NCI-H345 treated with DMSO at 0.1 percent for 48 hours (cell line): Measurements from ENCODE around the gene KCTD1.
"Not testable (repeated sequence)": the region's sequence is repeated elsewhere in the genome, so short reads cannot be mapped to it uniquely, and the experiment has no call there.

Experiments
- DNase-seq: peaks from one replicate; lab custom pipeline; 2025; ENCODE audit not compliant: unreplicated experiment; lab: John Stamatoyannopoulos, UW

The KCTD1 gene

DNA sequence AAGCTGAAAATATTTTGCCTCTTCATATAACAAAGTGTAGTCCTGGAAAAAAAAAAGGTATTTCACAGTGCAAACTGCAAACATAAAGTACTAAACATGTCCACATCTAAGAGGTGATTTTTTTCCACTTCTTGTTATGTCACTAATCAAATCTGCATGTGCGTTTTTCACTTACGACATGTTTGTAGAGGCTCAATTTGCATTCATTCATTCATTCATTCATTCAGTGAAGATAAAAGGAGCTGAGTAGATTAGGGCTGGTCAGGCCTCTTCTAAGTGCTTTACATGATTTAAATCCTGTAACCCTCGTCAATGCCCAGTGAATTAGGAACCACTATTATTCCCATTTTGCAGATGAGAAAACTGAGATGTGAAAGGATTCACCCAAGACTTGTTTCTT lies 88.5 kb downstream of the KCTD1 start:
- DNase-seq = no peak

DNA sequence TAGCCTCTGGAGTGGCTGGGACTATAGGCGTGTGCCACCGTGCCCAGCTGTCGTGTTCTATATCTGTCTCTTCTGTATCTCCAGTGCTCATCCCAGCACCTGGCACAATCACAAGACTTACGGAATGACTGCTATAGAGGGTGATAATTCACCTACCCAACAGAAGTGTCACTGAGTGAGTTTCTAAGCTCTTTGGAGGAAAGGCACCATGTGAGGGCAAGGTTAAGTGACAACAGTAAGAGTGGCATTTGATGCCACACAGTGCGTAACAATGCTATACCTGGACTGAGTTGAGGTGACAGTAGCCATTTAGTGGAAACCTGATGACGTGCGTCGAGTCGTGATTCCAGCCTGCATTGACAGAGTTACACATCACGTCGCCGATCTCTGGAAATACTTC lies 89.0 kb downstream of the KCTD1 start:
- DNase-seq = no peak

DNA sequence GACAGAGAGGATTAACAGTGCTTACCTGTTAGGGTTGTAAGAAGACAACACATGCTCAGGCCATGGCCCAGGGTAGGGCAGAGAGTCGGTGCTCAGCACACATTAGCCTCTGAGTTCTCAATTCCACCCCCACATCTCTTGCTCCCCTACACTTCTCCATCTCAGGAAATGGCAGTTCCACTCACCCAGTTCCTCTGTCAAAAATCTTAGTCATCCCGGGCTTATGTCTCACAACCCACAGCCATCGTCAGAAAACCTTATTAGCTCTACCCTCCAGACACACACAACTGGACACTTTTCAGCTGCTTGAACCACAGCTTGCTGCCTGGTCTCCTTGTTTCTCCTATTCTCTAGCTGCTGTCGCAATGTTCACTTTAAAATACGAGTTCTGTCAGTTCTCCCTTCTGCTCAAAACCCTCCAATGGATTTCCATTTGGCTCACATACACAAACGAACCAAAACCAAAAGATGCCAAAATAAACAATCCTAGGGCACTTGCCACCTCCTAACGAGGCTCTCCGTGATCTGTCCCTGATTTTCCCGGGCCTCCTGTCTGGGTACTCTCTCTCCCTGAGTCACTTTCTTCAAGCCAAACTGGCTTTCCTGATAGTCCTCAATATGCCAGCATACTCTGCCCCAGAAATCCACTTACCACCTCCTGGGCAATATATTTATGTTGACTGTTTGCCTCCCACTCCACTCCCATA lies 89.7 kb downstream of the KCTD1 start:
- DNase-seq = no peak

DNA sequence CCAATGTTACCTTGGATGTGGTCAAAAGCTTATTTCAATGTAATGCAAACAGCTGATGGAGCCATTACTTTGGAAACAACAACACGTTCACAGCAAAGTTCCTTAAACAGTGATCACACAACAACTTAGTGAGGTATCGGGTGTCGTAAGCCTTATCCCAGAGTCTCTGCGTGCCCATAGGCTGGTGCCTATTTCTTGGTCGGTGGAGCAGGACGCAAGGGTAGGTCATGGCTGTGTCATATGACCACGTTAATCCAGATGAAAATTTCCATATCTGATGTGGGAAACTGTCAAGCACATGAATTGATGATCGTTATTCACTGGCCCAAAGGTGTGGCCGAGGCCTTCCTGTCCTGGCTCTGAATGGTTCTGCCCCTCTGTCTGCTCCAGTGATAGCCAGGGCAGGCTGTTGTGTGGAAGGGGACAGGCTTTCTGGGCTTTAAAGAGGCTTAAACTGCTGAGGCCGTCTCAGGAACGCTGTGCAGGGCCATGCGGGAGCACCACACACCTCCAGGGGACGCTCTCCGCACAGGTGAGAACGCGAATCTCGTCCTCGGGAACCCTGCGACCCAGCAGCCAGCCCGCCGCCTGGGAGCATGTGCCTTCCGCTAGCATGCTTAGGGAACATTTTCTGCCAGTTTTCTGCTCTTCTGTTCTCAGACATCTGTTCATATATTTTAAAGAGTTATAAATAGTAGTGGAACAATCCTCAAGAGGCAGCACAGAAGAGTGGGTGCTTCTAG lies 90.6 kb downstream of the KCTD1 start:
- no peak for DNase-seq

DNA sequence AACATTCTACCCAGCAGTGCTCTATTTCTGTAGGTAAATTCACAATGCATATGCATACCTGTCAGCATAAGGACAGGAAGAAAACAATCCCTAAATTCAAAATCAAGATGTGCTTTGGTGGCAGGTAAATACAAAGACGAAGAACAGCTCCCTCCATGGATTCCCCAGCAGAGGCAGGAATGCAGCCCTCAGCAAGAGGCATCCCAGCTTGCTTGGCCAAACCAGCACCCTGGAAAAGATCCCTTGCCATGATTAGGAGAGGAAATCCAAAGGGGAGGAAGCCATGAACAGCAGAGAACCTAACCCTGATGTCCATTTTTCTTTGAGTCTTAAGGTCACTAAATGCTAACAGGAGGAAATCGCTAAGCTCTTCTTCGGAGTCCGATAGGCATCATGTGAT lies 91.2 kb downstream of the KCTD1 start:
- DNase-seq = no peak

DNA sequence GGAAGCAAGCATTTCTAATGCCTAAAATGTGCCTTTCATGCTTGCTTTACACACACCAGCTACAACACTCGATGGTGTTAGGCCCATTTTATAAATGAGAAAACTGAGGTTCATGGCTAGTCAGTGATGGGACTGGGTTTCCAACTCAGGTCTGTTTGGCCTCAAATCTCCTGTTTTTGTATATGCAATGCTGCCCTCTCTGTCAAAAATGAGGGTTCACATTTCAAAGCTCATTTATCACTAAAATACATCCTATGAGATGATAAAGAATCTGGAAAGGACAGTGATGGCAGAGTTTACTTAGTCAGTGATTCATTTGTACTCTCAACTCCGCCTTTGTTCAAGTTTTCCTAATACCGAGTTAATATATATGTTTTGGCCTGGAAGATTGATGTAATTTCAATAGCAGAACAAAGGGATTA lies 92.3 kb downstream of the KCTD1 start:
- no peak for DNase-seq

DNA sequence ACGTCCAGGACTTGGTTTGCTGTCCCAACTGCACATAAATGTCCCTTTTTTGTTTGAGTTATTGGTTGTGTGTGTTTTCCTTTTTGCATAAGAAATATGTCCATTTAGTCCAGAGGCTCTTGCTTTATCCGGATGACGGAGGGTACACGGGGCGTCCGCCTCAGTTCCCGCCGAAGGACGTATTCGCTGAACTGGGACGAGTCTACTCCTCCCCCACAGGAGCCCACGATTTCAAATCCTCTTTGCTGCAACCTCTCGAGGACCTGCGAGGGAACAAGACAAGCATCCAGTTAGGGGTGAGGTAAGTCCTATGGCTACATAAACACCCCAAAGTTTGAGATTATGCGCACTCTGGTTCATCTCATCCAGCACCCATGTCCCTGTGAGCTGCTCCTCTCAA lies 92.7 kb downstream of the KCTD1 start:
- no peak for DNase-seq

DNA sequence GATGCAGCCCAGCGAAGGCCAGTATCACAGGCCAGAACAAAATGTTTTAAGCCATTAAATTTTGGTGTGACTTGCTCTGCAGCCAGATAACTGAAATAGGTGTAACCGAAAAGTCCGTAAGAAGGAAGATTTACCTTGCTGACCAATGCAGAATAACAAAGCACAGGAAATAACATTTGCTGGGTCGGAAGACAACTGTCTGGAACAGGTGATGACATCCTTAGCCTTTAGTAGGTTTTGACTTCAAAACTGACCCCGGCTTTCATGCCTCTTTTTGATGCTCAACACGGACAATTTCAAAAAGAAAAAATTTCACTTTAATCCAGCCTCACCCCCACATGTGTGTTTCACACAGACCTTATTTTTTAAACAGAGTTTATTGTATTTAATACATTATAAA lies 93.7 kb downstream of the KCTD1 start:
- no peak for DNase-seq

DNA sequence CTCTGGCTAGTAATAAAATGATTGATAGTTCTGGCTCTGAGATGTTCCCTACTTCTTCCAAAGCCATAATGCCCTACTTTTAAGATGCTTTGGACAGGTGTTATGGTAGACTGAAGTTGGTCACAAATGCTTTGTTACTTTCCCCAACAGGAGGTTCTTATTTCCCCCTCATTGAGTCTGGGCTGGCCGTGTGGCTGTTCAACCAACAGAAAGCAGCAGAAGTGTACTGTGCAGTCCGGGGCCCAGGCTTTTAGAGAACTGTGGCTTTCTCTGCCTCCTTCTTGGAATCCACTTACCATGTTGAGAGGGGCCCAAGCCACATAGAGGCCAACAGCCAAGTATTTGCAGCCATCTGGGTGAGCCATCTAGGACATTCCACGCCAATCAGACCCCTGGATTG lies 94.2 kb downstream of the KCTD1 start:
- no peak for DNase-seq

DNA sequence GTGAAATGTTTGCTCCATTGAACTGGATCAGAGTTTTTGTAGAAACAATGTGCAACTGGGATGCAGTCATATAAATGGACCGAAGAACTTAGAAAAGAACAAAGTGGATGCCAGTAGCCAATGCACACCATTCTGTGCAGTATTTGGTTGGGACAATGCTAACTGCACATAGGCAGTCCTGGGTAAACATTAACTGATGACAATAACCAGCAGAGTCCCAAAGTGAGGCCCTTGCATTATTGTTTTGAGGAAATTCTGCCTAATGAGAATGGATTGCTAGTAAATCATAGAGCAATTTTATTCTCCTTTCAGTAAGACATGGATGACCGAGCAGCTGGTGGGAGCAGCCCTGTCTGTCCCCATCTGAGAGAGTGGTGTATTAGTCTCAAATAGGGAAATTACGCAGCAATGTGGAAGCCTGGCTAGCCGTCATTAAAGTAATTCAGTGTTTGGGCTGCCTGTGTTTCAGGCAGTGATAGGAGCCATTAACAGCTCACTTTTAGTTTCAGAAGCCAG lies 94.9 kb downstream of the KCTD1 start:
- no peak for DNase-seq

DNA sequence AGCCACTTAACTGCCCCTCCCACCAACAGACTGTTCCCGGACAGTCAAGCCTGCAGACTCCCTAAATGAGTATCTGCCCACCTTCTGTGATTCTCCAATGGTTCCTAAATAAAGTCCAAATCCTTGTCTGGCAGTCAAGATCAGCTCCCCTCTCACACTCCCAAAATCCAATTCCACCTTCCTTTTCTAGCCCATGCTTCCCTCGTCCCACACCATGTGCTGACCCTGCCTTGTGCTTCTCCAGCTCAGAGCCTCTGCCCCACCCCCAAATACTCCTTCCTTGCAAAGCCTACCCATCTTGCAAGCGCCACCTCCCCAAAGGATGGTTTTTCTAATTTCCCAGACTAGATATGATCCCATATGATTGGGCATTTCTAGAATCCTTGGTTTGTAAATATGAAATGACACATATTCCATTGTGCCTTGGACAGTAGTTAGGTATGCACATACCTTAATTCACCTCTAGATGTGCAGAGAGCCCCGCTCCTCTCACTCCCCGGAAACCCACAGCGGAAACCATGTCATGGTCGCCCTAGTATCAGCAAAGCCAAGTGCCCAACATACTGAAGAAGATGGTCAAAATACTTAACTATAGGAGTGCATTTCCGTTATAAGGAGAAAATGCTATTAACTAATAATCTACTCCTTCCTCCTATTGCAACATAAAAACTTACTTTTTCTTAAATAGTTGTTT lies 97.2 kb downstream of the KCTD1 start:
- DNase-seq = no peak

DNA sequence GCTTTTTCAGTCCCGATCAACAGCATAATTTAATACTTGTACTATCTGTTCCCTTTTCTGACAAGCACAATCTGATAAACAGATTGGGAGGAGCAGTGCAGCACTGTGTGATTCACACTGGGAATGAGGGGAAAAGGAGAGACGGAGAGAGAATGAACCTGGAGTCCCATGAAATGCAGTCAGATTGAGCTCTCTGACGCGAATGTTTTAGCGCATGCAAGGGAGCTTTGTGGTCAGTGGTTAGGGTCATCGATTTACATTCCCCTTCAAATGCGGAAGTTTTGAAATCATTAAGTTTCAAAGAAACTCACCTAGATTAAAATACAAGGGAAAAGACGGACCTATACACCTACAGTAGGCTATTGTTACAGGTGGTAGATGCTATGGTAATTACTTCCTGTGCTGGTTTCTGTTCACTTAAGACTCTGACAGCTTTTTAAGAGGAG lies 99.6 kb downstream of the KCTD1 start:
- DNase-seq = no peak

DNA sequence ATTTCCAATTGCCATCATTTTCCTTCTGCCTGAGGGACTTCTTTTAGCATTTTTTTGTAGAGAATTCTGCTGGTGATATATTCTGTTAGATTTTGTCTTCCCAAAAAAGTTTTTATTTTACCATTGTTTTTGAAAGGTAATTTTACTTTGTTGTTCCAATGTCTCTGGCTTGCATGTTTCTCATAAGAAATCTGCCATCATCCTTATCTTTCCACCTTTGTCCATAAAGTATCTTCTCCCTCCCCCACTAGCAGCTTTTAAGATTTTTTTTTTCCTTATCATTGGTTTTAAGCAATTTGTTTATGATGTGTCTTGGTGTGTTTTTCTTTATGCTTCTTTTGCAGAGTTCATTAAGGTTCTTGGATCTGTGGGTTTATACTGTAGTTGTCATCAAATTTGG lies 104.5 kb downstream of the KCTD1 start:
- no peak for DNase-seq

DNA sequence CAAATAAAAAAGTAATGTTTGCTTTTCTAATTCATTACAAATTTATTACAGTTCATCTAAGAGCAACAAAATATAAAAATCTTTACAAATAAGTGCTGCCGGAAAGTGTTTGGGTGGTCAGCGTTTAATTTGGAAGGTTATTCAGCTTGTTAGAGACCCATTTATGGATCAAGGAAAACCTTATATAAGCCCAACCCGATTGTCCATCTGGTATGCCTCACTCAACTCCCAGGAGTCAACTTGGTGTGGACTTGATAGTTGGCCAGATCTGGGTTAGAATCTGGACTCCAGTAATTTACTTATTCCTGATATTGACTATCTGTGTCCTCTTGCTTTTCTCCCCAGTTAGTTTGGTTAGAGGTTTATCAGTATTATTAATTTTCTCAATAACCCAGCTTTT lies 106.2 kb downstream of the KCTD1 start:
- DNase-seq = no peak

DNA sequence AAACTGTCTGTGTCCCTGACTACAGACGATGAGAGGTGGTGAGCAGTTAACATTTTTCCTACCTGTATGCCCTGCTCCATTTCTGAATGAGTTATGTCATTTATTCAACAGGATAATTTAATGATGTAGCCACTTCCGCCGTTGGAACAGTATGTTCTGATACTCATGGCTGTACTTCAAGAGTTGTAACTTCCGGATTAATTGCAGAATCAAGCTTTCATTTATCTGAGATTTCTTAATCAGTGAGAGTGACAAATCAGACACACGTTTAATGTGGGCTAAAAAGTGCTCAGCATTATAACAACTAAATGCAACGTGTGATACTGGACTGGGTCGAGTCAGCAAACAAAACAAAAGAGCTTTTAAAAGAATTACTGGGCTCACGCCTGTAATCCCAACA lies 107.7 kb downstream of the KCTD1 start:
- DNase-seq = no peak

DNA sequence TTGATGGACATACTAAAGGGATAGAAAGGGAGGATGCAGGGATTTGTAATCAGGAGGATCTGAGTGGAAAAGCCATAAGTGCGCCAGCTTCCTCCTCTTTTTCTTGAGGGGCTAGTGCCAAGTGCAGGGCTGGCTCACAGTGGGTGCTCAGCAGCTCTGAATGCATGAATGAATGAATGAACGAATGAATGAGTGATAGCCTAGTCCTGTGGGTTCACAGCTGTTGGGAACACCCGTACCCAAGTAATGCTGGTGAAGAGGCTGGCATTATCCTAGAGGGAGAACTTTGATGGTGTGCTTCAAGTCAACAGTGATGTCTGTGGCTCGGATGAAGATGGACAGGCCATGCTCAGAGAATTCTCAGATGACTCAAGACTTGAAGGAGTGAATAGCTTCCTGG lies 108.8 kb downstream of the KCTD1 start:
- DNase-seq = no peak

DNA sequence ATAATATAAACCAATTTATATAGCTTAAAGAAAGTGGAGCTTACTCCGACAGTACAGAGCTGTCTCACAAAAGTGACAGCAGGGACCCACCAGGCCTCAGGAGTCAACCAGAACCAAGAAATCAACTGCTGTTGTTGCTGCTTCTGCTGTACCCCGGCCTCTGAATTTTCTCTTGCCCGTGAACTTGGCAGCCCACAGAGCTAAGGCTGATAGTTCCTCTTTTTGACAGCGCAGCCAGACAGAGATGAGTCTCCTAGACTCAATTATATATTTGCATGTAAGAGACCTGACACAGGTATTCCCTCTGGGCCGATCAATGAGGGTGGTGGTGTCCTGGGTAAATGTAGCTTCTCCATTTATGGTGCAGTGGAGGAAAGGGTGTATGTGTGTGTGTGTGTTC lies 109.4 kb downstream of the KCTD1 start:
- DNase-seq = no peak

DNA sequence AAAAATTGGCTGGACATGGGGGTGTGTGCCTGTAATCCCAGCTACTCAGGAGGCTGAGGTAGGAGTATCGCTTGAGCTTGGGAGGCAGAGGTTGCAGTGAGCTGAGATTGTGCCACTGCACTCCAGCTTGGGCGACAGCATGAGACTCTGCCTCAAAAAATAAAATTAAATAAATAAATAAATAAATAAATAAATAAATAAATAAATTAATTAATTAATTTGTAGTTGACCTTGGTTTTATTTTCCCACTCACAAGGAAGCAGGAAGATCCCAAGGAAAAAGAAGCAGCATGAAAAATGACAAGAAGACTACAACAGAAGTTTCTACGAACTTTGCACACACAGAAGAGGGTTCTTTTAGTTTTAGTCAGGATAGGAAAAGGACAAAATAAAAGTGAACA lies 110.7 kb downstream of the KCTD1 start:
- not testable (repeated sequence) for DNase-seq

DNA sequence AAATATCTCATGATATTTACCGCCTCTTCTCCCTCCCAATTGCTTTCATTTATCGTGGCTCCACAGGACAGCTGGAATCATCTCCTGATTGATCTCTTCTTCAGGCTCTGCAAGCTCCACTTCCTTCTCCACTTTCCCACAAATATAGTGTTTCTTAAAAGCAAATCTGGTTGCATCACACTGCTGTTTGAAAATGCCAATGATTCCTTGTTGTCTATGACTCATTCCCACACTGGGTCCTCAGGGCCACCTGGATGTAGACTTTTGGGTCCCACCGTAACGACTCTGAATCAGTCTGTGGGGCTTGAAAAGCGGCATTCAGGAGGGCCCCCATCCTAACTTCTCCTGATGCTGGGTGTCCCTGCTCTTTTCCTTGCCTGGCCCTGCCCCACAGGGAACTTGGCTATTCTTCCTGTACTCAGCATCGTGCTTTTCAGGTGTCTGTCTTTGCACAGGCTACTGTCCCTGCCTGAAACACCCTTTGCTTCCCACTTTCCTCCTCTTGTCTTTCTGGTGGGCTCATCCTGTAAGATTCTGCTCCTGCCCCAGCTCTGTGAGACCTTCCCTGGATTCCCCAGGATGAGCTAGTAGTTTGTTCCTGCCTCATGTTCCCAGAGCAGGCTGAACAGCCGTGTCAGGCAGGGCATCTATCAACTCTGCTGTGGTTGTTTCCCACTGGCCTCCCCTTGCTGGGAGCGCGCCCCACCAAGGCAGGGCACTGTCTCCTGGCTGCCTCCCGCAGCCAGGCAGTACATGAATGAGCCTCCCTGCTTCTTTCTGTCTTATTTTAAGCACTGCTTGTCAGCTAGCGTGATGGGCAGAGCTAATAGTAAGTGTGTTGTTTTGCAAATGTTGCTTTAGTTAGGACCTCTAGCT lies 111.9 kb downstream of the KCTD1 start:
- DNase-seq = no peak

DNA sequence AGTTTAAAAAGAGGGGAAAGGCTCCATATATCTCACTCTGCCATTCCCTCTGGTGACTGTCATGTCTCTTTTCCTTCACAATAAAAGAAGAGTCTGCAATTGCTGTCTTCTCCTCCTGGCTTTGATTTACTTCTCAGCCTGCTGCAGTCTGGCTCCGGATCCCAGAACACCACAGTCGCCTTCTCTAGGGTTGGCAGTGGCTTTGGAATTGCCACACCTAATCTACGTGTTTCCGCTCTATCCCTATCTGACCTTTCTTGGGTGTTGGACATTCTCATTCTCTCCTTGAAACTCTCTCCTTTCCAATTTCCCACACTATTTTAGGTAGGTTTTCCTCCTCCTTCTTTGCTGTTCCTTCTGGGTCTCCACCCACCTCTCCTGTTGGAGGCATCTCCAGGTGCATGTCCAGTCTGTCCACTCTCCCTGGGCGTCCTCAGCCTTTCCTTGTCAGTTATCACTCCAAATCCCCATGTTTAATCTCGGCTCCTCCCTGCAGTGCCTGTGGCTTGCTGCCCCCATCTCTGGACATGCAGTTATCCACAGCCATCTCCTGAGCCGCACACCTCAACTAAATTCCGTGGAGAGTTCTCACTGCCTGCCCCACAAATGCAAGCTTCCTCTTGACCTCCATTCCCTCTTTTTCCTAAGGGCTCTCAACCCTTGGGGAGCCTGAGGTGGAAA lies 112.8 kb downstream of the KCTD1 start:
- no peak for DNase-seq
